DMS114 treated with DMSO at 0.1 percent for 48 hours (cell line): Measurements from ENCODE around the gene COX19.
"Not testable (repeated sequence)": the region's sequence is repeated elsewhere in the genome, so short reads cannot be mapped to it uniquely, and the experiment has no call there.

Experiments
- DNase-seq: peaks from one replicate; lab custom pipeline; 2025; ENCODE audit not compliant: unreplicated experiment; lab: John Stamatoyannopoulos, UW

COX19 gene

GRCh38 chr7:946256-946996 is 28.9 kb downstream of the COX19 start:
- DNase-seq, result no peak

GRCh38 chr7:945556-946255 is 29.6 kb downstream of the COX19 start:
- no peak for DNase-seq

DNA sequence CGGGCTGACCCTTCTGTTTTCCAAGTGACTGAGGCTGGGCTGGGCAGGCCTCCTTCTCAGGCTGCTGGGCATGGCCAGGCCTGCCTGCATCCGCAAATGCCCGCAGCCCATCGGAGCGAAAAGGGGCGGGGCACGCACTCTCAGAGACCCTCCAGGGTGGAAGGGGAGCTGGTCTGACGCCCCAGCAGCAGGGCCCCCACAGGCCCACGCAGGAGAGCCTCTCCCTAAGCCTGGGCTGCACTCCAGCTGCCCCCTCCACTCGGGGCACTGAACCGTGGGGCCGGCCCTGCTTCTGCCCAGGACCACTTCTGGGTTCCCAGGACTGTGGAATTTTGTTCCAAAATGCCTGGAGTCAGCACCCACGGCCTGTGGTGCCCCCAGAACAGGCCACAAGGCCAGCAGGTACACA is 30.2 kb downstream of the COX19 start:
- no peak for DNase-seq

GRCh38 chr7:944744-945143 is 30.6 kb downstream of the COX19 start:
- DNase-seq, result no peak

DNA sequence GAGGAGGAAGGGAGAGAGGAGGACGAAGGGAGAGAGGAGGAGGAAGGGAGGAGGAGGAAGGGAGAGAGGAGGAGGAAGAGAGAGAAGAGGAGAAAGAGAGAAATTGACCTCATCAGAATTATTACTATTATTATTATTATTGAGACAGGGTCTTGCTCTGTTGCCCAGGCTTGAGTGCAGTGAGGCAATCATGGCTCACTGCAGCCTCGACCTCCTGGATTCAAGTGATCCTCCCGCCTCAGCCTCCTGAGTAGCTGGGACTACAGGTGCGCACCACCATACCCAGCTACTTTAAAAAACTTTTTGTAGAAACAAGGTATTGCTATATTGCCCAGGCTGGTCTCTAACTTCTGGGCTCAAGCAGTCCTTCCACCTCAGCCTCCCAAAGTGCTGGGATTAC is 31.6 kb downstream of the COX19 start:
- DNase-seq, result not testable (repeated sequence)

DNA sequence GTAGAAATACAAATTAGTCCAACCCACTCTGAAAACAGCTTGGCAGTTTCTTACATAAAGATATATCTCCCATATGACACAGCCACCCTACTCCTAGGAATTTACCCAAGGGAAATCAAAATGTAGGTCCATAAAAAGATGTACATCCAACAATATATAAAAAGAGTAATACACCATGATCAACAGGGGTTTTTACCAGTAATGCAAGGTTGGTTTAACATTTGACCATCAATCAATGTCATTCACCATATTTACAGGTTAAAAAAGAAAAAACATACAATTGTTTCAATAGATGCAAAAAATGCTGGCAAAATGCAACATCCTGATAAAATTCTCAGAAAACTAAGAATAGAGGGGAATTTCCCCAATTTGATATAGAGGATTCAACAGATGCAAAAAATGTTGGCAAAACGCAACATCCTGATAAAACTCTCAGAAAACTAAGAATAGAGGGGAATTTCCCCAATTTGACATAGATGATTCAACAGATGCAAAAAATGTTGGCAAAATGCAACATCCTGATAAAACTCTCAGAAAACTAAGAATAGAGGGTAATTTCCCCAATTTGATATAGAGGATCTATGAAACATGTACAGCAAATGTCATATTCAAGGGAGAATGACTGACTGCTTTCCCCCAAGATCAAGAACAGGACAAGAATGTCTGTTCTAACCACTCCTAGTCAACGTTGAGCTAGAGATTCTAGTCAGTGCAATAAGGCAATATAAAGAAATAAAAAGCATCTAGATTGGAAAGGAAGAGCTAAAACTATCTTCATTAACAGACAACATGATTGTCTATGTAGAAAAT is 34.5 kb downstream of the COX19 start:
- no peak for DNase-seq

DNA sequence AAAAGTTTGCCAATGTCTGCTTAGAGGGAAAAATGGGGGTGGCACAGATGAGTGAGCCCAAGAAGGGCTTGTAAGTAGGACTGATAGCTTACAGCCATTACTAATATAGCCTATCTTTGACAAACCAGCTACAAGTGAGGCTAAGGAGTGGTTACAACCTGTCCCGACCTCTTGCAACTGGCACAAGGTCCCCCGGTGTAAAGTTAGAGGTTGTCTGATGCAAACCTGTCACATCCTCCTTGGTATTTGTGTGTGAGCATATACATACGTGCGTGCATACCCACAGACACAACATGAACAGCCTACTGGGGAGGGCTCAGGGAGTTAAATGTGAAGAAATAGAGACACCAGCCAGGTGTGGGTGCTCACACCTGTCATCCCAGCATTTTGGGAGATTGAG is 35.5 kb downstream of the COX19 start:
- no peak for DNase-seq

GRCh38 chr7:938546-939185 is 36.7 kb downstream of the COX19 start:
- DNase-seq, result no peak

GRCh38 chr7:937856-938484 is 37.4 kb downstream of the COX19 start:
- no peak for DNase-seq

DNA sequence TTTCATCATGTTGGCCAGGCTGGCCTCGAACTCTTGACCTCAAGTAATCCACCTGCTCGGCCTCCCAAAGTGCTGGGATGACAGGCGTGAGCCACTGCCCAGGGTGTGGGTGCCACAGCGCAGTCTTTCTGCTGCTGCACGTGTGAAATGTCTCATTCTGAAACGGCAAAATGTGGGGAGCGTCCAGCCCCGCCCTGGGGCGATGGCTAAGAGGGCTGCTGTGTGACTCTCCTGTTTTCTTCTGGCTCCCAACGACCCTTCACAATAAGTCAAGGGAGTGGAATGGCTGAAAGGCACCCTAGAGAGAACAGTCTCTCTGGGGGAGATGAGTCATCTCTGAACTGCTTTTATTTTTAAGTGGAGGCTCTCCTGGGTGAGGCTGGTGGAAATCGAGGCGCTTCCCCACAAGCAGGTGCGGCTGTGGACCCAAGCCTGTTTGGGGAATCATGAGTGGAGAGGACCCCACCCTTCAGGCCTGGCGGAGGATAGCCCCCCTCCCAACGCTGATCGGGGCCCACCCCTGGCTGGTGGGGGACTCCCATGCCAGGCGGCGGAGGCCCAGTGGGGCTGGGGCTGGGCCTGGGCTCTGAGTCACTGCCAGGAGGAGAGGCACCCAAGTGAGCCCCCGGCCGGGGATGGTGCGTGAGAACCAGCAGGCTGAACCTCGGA is 38.8 kb downstream of the COX19 start:
- no peak for DNase-seq

GRCh38 chr7:935874-936385 is 39.4 kb downstream of the COX19 start:
- DNase-seq, result no peak

GRCh38 chr7:935164-935873 is 40.0 kb downstream of the COX19 start:
- DNase-seq, result no peak

- DNase-seq, result no peak
These were observed 40.7 kb downstream of the COX19 start for GRCh38 chr7:934469-935163.

- DNase-seq, result no peak
These were observed 42.7 kb downstream of the COX19 start for GRCh38 chr7:932651-932975.

DNA sequence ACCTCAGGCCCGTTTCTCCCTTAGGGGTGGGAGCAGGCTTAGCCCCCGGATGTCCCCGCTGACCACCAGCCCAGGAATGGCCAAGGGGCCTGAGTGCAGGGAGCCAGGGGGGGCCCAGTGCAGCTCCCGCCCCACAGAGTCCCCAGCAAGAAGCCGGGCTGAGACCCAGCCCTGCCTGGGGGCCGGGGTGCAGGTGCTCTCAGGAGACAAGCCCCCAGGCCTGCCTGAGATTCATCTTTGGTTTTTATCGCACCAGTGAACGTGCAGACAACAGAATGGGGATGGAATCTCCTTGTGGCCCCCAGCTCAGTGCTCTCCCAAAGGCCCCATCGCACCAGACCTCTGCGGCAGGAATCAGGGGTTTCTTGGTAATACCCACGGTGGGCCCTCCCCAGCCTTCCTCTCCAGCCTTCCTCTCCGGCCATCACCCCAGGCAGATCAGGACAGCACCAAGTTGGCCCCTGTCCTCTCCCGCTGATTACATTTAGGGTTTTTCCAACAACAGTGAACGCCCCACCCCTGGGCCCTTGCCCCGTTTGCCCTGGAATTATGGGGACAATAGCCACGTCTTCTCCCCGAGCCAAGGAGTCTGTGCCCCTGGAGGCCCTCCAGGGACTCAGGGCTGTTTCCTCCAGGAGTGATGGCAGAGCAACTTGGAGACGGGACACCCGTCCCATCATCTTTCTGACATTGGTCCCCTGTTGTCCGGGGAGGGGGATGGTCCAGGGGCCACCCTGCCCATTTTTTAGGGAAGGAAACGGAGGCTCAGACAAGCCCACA is 43.3 kb downstream of the COX19 start:
- no peak for DNase-seq

- DNase-seq, result no peak
These were observed 44.2 kb downstream of the COX19 start for GRCh38 chr7:930975-931758.

DNA sequence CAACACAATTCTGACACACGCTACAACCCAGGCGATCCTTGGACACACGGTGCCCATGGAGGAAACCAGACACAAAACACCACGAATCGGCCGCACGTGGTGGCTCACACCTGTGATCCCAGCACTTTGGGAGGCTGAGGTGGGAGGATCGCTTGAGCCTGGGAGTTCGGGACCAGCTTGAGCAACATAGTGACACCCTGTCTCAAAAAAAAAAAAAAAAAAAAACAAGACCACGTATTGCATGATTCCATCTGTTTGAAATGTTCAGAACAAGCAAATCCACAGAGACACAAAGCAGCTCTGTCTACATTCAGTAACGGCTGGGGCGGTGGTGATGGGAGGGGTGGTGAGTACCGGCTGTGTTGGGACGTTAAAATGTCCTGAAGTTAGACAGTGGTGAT is 46.0 kb downstream of the COX19 start:
- DNase-seq, result no peak
